Cardiac atrium fibroblast (primary cell): ENCODE data around the gene CSRNP2. TPM values are rescaled to one million over a fixed set of nuclear protein-coding genes. Genes with fewer than 3 reads are reported as not detected.

Source experiments
- total RNA-seq: library from RNA; depleted of rRNA; stranded (reverse); fragments of >200 nt; gene quantifications from 2 replicates; pipeline ENCODE4 v1.2.3, GENCODE V29; 2015

The CSRNP2 gene
- total RNA-seq: 13.1 and 15.9 TPM in 2 replicates

GRCh38 chr12:51083126-51083833 is at the start of gene CSRNP2:
Gene CSRNP2, minus strand, starts transcription at chr12:51083596. Its CDS starts 7,035 bp downstream, at chr12:51076561.

GRCh38 chr12:51047655-51048540 is 35.5 kb downstream of the CSRNP2 start, which contains the start of gene LETMD1:
Gene LETMD1, plus strand, starts transcription at chr12:51048327. Its CDS starts 30 bp downstream, at chr12:51048357.

GRCh38 chr12:51025836-51026638 is 57.4 kb downstream of the CSRNP2 start, which contains the start of gene SLC11A2:
Gene SLC11A2, minus strand, starts transcription at chr12:51026384. Its CDS starts 15,656 bp downstream, at chr12:51010728.

Other genes starting within 250 kb of the CSRNP2 start
- gene TMPRSS12, start 240.7 kb downstream of the CSRNP2 start, total RNA-seq: not detected in 2 replicates
- gene HIGD1C, start 131.1 kb downstream of the CSRNP2 start, total RNA-seq: not detected in 2 replicates
- 33.2 and 44.7 TPM in 2 replicates for gene SLC11A2, start 57.2 kb downstream of the CSRNP2 start, total RNA-seq
- gene LETMD1, start 35.3 kb downstream of the CSRNP2 start, total RNA-seq: 33.9 and 34.8 TPM in 2 replicates
- gene TFCP2, start 89.5 kb upstream of the CSRNP2 start, total RNA-seq: 7.9 and 8.6 TPM in 2 replicates
- gene POU6F1, start 134.5 kb upstream of the CSRNP2 start, total RNA-seq: 1.4 and 1.5 TPM in 2 replicates
- 222 and 249 TPM in 2 replicates for gene DAZAP2, start 155.2 kb upstream of the CSRNP2 start, total RNA-seq
- gene SMAGP, start 186.8 kb upstream of the CSRNP2 start, total RNA-seq: 9.9 and 24.7 TPM in 2 replicates
- gene BIN2, start 240.6 kb upstream of the CSRNP2 start, total RNA-seq: not detected in 2 replicates